ENCODE results near the gene SNAI3. TPM values are rescaled to one million over a fixed set of nuclear protein-coding genes. Genes with fewer than 3 reads are reported as not detected.

The SNAI3 gene
- total RNA-seq, 1 donor from 2014 or later: 2.7 TPM

GRCh38 chr16:88718178-88718577, 31.9 kb upstream of the SNAI3 start:
- no peaks in the 10 kb centered on the region for H3K9me3 Mint-ChIP-seq
- intact Hi-C loops (cut with micrococcal nuclease): no loop called here
- no peaks in the 10 kb centered on the region for H3K4me1 Mint-ChIP-seq
- ChIA-PET CTCF (no interaction called here), POLR2A (no interaction called here)
- no peak overlapping the region for H3K27ac Mint-ChIP-seq
- no peak for DNase-seq
- ATAC-seq (ENCODE audit: low read depth): no peak
- no peaks in the 10 kb centered on the region for H3K27me3 Mint-ChIP-seq
- H3K36me3 Mint-ChIP-seq (ENCODE audit: low read depth): peaks cover 71% of the 10 kb centered on the region
- no peak overlapping the region for H3K4me3 Mint-ChIP-seq
- TF ChIP-seq CTCF (IDR thresholded peaks at IDR 0.05): no peak

GRCh38 chr16:88716601-88717001, 30.3 kb upstream of the SNAI3 start:
- ChIA-PET CTCF (no interaction called here), POLR2A (no interaction called here)
- no peaks in the 10 kb centered on the region for H3K9me3 Mint-ChIP-seq
- no peaks in the 10 kb centered on the region for H3K27me3 Mint-ChIP-seq
- intact Hi-C loops (cut with micrococcal nuclease): no loop called here
- no peak for TF ChIP-seq CTCF (IDR thresholded peaks at IDR 0.05)
- H3K36me3 Mint-ChIP-seq (ENCODE audit: low read depth): peaks cover 59% of the 10 kb centered on the region
- ATAC-seq (ENCODE audit: low read depth) (no peak), DNase-seq (no peak)
- H3K4me3 Mint-ChIP-seq: no peak overlapping the region
- H3K4me1 Mint-ChIP-seq: no peaks in the 10 kb centered on the region
- H3K27ac Mint-ChIP-seq: no peak overlapping the region

- POLR2A ChIA-PET: no interaction called here
- CTCF ChIA-PET: no interaction called here
- H3K36me3 Mint-ChIP-seq (ENCODE audit: low read depth): peaks cover 55% of the 10 kb centered on the region
These were observed 29.9 kb upstream of the SNAI3 start for GRCh38 chr16:88716201-88716600.

GRCh38 chr16:88715312-88716190, 29.2 kb upstream of the SNAI3 start:
- TF ChIP-seq CTCF (IDR thresholded peaks at IDR 0.05): no peak
- Mint-ChIP-seq H3K27me3 (no peaks in the 10 kb centered on the region), H3K4me1 (no peaks in the 10 kb centered on the region), H3K4me3 (no peak overlapping the region), H3K9me3 (no peaks in the 10 kb centered on the region), H3K27ac (no peak overlapping the region), H3K36me3 (ENCODE audit: low read depth) (peaks cover 50% of the 10 kb centered on the region)
- ChIA-PET POLR2A (interaction anchor here (0.5 kb wide), 1 partner anchor 7 kb away, joined by 3 read pairs; no protein-coding TSS in a partner anchor), CTCF (no interaction called here)
- DNase-seq: no peak
- intact Hi-C loops (cut with micrococcal nuclease): no loop called here
- ATAC-seq (ENCODE audit: low read depth): no peak

More at GRCh38 chr16:88716201-88716600, 29.9 kb upstream of the SNAI3 start:
- ATAC-seq (ENCODE audit: low read depth) (no peak), DNase-seq (no peak)
- H3K27me3 Mint-ChIP-seq: no peaks in the 10 kb centered on the region
- no peak for TF ChIP-seq CTCF (IDR thresholded peaks at IDR 0.05)
- no peaks in the 10 kb centered on the region for H3K4me1 Mint-ChIP-seq
- H3K9me3 Mint-ChIP-seq: no peaks in the 10 kb centered on the region
- intact Hi-C loops (cut with micrococcal nuclease): no loop called here
- H3K27ac Mint-ChIP-seq: no peak overlapping the region
- H3K4me3 Mint-ChIP-seq: no peak overlapping the region

- ChIA-PET POLR2A (interaction anchor here (0.5 kb wide), 2 partner anchors 8 to 23 kb away, joined by 3 read pairs; no protein-coding TSS in a partner anchor), CTCF (no interaction called here)
- intact Hi-C loops (cut with micrococcal nuclease): no loop called here
- no peak for DNase-seq
- H3K4me1 Mint-ChIP-seq: no peaks in the 10 kb centered on the region
- H3K4me3 Mint-ChIP-seq: no peak overlapping the region
- H3K27ac Mint-ChIP-seq: no peak overlapping the region
- no peaks in the 10 kb centered on the region for H3K9me3 Mint-ChIP-seq
- ATAC-seq (ENCODE audit: low read depth): no peak
- H3K36me3 Mint-ChIP-seq (ENCODE audit: low read depth): peaks cover 46% of the 10 kb centered on the region
- no peaks in the 10 kb centered on the region for H3K27me3 Mint-ChIP-seq
- TF ChIP-seq CTCF (IDR thresholded peaks at IDR 0.05): no peak
These were observed 28.4 kb upstream of the SNAI3 start for GRCh38 chr16:88714420-88715302.
